ENCODE data around the gene KRT20.

Gene KRT20

DNA sequence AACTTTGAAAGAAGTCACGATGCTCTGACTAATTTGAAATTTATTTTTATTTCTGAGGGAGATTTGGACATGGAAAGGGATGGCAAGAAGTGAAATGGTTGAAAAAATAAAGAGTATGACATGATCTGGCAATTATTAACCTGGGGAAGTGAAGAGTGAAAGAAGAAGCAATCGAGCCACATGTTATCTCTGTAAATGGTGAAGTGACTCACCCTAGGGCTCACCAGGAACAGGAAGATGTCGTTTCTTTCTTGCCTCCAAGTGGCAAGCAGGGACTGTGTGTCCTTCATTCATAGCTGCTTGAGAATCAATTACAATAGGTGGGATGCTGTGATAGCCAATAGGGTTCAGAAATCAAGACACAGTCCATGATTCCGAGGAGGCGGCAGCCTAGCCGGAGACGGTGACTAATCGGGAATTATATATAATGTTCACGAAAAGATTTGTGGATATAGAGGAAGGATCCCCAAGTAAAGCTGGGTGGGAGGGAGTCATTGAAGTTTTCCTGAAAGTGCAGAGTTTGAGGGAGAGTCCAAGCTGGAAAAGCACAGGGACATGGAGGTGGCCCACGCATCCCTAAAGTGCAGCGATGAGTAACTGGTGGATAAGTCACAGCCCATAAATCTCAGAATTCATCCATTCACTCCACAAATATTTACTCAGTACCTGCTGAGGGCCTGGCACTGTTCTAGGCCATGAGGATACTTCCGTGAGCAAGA, 18.2 kb upstream of the KRT20 start:
- TF ChIP-seq, protein P1, sequence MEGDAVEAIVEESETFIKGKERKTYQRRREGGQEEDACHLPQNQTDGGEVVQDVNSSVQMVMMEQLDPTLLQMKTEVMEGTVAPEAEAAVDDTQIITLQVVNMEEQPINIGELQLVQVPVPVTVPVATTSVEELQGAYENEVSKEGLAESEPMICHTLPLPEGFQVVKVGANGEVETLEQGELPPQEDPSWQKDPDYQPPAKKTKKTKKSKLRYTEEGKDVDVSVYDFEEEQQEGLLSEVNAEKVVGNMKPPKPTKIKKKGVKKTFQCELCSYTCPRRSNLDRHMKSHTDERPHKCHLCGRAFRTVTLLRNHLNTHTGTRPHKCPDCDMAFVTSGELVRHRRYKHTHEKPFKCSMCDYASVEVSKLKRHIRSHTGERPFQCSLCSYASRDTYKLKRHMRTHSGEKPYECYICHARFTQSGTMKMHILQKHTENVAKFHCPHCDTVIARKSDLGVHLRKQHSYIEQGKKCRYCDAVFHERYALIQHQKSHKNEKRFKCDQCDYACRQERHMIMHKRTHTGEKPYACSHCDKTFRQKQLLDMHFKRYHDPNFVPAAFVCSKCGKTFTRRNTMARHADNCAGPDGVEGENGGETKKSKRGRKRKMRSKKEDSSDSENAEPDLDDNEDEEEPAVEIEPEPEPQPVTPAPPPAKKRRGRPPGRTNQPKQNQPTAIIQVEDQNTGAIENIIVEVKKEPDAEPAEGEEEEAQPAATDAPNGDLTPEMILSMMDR (conservative IDR thresholded peaks at IDR 0.05; ENCODE audit: low read depth, low read length) = no peak
- Histone ChIP-seq H3K4me2 (no peak overlapping the region), H3K4me3 (IDR thresholded peaks at IDR 0.05; ENCODE audit: insufficient read depth, low read depth, low read length) (no peak overlapping the region), H3K79me2 (ENCODE audit: insufficient read depth, low read depth) (no peaks in the 10 kb centered on the region), H3K36me3 (ENCODE audit: insufficient read depth) (no peaks in the 10 kb centered on the region), H4K20me1 (ENCODE audit: insufficient read depth) (no peaks in the 10 kb centered on the region), H3K9ac (no peak overlapping the region), H3K27me3 (ENCODE audit: insufficient read depth, low read depth) (no peaks in the 10 kb centered on the region), H3K27ac (no peak overlapping the region), H3K4me1 (ENCODE audit: low read depth, poor library complexity, severe bottlenecking) (no peaks in the 10 kb centered on the region), H2AFZ (ENCODE audit: low read depth) (no peak overlapping the region)

DNA sequence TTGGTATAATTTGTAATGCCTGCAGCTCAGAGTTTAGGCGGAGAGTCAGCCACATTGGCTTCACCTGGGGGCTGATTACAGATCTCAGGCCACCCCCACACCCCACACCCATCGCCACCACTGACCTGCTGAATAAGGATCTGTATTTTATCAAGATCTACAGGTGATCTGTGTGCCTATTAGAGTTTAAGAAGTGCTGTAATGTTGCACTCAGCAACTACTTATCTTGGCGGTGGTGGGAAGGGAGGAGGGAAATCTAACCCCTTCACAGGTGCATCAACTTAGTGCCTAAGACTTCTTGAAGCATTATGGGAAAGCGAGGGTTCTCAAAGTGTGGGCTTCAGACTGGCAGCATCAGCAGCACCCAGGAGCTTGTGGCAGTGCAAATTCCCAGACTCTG, 17.5 kb upstream of the KRT20 start:
- TF ChIP-seq, protein P1 (conservative IDR thresholded peaks at IDR 0.05; ENCODE audit: low read depth, low read length) = no peak
- H2AFZ ChIP-seq (ENCODE audit: low read depth) = no peak overlapping the region
- H3K27me3 ChIP-seq (ENCODE audit: insufficient read depth, low read depth) = no peaks in the 10 kb centered on the region
- H3K27ac ChIP-seq = no peak overlapping the region
- no peaks in the 10 kb centered on the region for H3K36me3 ChIP-seq (ENCODE audit: insufficient read depth)
- H3K9ac ChIP-seq = no peak overlapping the region
- H3K4me1 ChIP-seq (ENCODE audit: low read depth, poor library complexity, severe bottlenecking) = no peaks in the 10 kb centered on the region
- H3K4me2 ChIP-seq = no peak overlapping the region
- no peak overlapping the region for H3K4me3 ChIP-seq (IDR thresholded peaks at IDR 0.05; ENCODE audit: insufficient read depth, low read depth, low read length)
- no peaks in the 10 kb centered on the region for H3K79me2 ChIP-seq (ENCODE audit: insufficient read depth, low read depth)
- H4K20me1 ChIP-seq (ENCODE audit: insufficient read depth) = no peaks in the 10 kb centered on the region

DNA sequence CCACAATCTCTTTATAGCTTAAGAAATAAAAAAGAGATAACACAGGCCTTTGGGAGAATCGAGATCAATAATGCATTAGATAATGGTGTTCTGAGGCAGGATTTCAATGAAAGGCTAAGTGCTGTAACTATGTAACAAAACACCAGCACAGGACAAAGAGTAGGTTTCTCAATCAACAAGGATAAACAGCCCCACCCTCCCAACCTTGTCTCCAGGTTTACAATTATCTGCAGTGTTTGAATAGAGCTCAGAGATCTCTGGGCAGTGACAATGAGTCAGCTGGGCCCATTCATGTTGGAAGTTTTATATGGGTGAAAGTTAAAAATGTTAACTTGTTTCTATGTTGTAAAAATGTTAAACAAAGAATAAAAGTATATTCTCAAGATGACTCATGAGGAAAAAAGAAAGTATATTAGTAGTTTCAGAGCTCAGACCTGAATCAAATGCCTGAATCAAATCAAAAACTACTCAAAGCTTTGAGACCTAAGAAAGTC, 17.0 kb upstream of the KRT20 start:
- H3K9ac ChIP-seq = no peak overlapping the region
- H3K27ac ChIP-seq = no peak overlapping the region
- TF ChIP-seq, protein P1 (conservative IDR thresholded peaks at IDR 0.05; ENCODE audit: low read depth, low read length) = no peak

DNA sequence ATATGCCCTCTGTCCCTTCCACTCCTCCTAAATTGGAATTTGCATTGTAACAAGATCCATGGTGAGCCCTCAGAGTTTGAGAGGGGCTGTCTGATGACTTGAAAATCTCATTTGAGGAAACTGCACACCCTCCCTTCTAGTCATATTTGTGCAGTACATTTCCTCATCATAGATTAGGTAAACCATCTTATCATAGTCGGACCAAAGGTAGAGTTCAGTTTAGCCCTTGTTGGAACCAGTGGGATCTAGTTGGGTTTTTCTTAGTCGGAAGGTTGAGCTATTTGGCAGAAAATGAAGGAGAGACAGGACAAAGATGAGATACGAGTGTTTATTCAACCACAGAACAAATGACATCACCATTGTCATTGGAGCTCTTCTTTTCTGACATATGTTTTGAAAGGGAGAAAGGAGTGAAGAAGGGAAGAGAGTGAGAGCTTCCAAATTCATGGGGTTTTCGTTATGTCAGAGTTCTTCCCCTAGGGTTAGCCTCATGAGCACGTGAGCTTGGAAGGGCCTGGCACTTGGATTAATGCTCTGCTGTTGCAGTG, 15.8 kb upstream of the KRT20 start:
- H4K20me1 ChIP-seq (ENCODE audit: insufficient read depth) = no peaks in the 10 kb centered on the region
- no peak overlapping the region for H3K4me3 ChIP-seq (IDR thresholded peaks at IDR 0.05; ENCODE audit: insufficient read depth, low read depth, low read length)
- no peak overlapping the region for H3K9ac ChIP-seq
- H3K36me3 ChIP-seq (ENCODE audit: insufficient read depth) = no peaks in the 10 kb centered on the region
- no peaks in the 10 kb centered on the region for H3K27me3 ChIP-seq (ENCODE audit: insufficient read depth, low read depth)
- no peak overlapping the region for H2AFZ ChIP-seq (ENCODE audit: low read depth)
- TF ChIP-seq, protein P1 (conservative IDR thresholded peaks at IDR 0.05; ENCODE audit: low read depth, low read length) = no peak
- H3K4me1 ChIP-seq (ENCODE audit: low read depth, poor library complexity, severe bottlenecking) = no peaks in the 10 kb centered on the region
- no peak overlapping the region for H3K4me2 ChIP-seq
- no peak overlapping the region for H3K27ac ChIP-seq
- H3K79me2 ChIP-seq (ENCODE audit: insufficient read depth, low read depth) = no peaks in the 10 kb centered on the region

More for the DNA sequence above, 17.0 kb upstream of the KRT20 start:
- Histone ChIP-seq H3K79me2 (ENCODE audit: insufficient read depth, low read depth) (no peaks in the 10 kb centered on the region), H3K36me3 (ENCODE audit: insufficient read depth) (no peaks in the 10 kb centered on the region), H3K27me3 (ENCODE audit: insufficient read depth, low read depth) (no peaks in the 10 kb centered on the region), H3K4me1 (ENCODE audit: low read depth, poor library complexity, severe bottlenecking) (no peaks in the 10 kb centered on the region), H2AFZ (ENCODE audit: low read depth) (no peak overlapping the region), H3K4me2 (no peak overlapping the region), H4K20me1 (ENCODE audit: insufficient read depth) (no peaks in the 10 kb centered on the region), H3K4me3 (IDR thresholded peaks at IDR 0.05; ENCODE audit: insufficient read depth, low read depth, low read length) (no peak overlapping the region)

Data from KMS-11 (cell line).